GM19438 (cell line): ENCODE measurements around the gene OTOGL.

ENCODE experiments used
- ATAC-seq: cut with Tn5 transposase; IDR thresholded peaks from one replicate; pipeline ENCODE4 v1.9.1; 2021; ENCODE audit warnings: low read depth; ENCODE audit not compliant: unreplicated experiment

Gene OTOGL

DNA sequence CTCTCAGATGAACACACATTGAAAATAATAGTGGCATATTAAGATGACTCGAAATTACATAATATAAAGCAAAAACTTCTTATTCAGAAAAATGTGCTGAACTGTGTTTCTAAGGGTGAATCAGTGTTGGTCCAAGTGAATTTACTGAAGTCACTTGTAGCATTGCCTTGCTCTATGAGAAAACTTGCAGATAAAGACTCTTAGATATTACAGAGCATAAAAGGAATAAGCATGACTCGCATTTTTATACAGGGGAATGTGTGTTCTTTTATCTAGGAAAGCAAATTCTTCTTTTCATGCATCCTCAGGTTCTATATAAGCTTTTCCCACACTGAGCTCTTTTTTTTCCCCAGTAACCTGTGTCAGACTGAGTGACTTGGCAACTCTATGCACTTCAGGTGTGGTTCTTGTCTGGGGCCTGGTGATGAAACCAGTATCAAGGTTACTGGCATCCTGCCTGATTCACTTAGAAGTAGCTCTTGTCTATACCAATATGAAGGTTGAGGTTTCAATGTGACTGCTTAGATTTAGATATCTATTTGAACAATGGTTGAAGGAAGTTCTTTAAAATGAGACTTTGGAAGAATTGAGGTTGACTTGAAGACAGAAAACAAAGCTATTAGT is 76.1 kb downstream of the OTOGL start:
- no peak for ATAC-seq

DNA sequence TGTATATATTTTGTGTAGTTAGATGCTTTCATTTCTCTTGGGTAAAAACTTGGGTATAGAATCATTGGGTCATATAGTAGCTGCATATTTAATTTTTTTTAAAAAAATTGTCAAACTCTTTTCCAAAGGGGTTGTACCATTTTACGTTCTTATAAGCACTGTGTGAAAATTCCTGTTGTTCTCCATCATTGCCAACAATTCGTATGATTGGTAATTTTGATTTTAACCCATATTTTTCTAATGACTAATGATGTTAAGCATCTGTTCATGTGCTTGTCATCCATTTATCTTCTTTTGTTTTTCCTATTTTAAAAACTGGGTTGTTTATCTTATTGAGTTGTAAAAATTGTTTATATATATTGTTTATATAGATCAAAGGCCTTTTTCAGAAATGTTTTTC is 77.4 kb downstream of the OTOGL start:
- no peak for ATAC-seq

DNA sequence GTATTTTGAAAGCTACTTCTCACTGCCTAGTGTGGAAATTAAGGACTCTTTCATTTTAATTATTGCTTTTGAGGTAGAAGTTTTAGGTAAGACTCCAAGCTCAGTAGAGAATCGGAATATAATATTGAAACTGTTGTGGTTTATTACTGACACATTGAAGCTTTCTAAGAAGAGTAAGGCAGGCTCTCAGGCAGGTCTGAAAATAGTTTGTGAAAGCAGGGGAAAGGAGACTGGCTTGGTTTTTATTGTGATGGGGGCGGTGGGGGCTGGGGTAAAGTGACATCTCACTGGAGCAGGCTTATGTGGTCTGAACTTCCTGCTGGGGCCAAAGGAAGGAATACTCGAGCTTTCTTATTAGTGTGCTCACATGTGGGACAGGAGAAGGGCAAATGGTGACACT is 79.5 kb downstream of the OTOGL start:
- ATAC-seq, result peak; percentile 78

DNA sequence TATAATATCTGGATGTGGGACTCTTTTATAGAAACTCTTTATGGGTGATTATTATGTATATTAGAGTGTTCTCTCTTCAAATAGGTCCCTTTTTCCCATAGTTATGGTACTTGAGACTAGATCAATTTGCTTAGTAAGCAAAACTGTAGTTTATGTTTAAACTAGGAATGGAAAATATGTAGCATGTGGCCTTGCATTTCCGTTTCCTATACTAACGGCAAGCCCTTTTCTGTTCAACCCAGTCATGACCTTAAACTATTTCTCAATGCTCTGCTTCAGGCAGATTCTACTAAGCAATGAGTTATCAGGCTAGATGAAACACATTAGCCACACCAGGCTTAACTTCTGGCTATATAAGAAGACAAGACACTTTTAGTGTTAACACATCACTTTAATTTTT is 84.6 kb downstream of the OTOGL start:
- no peak for ATAC-seq

DNA sequence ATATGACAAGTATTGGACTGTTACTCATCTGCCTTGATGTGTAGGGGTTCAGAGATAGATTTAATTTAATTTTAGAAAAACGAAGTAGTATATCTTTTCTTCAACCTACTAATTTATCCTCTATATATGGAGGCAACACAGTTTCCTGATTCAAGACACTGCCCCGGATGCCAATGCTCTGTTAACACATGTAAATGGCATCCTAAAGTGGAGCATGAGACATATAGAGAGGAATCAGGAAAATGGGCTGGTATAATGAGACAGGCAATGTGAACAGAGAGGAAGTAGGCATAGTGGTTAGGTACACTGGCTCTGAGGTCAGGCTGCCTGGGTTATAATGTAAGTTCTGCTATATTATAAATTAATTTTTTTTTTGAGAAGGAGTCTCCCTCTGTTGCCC is 85.6 kb downstream of the OTOGL start:
- no peak for ATAC-seq

DNA sequence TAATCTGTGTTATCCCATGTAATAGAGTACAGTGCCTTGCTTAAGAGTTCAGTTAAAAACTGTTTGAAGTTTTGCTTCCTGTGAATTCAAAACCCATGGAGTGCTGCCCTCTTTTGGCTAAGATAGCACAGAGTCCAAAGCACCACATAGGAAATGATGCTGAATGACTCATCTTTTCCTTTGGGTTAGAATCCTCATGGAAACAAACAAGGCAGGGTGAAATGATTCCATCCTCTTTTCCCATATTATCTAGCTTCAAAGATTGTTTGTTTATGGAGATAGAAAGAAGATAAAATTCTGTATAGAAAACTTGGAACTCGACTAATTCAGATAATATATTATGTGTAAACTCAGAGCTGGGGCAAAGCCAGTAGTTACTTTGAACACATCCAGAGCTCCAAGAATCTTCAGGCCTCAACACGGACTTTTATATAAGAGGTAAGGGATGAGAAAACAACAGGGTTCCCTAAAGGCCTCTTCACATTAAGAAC is 87.4 kb downstream of the OTOGL start:
- peak; percentile 58 for ATAC-seq

DNA sequence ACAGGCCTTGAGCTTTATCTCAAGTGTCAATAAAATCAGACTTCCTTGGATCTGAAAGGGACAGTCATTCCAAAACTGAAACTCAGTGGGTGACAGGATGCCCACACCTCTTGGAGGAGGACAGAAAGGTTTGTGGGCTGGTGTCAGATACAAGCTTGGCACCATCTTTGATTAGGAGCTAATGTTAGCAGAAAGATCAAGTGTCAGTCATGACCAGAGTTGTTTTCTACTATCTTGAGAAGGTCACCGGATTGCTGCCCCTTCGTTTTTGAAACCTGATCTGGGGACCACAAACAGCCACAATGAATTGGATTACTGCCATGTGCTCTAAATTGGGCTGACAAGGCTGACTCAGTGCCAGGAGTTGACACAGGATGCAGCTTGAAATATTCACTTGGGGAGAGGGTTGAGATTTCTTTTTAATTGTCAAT is 88.3 kb downstream of the OTOGL start:
- ATAC-seq, result no peak

DNA sequence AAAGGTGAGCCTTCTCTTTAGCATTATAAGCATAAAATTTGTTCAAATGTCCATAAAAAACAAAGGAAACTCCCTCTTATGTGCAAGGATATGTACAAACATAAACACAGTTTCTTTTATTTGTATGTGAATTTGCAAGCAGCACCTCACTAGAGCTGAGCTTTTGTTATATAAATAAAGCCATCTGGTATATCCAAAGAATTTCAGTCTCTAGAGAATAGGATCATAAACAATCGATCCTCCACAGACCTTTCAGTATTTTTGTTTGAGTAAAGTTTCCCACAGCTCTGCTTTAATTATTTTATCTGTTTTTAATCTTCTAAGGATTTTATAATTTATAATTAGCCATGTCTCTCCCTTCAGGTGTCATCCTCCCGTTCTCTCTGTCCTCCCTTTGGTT is 89.2 kb downstream of the OTOGL start:
- no peak for ATAC-seq

DNA sequence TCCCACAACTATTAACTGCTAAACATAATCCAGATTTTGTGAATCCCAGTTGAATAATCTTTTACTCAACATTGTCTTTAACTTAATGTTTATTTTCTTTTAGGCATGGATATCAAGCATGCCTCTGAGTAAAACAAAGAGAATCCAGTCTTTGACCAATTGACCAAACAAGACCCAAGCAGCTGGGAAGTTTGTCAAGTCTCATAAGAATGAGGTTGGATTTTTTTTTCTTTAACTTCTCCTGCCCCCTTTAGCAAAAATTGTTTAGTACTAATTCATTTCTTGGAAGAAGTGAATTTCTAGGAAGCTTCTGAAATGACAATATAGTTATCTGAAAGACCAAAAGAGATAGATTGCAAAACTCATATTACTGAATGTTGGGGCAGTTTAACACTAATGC is 89.9 kb downstream of the OTOGL start:
- ATAC-seq, result no peak

DNA sequence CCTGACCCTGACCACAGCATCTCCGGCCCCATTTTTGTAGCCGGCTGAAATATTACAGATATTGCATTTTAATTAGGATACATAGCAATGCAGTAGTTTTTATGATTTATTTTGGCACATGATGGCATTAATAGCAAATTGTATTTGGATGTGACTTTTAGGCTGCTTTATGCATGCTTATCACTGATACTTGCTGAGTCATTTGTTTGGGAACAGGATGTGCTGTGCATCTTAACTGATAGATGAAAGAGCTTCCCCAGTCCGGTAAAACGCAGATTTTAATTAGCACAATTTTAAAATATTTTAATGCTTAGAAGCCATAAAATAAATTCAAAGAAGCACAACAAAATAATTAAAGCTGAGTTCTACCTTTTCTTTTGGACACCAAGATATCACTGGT is 90.7 kb downstream of the OTOGL start:
- ATAC-seq, result no peak

DNA sequence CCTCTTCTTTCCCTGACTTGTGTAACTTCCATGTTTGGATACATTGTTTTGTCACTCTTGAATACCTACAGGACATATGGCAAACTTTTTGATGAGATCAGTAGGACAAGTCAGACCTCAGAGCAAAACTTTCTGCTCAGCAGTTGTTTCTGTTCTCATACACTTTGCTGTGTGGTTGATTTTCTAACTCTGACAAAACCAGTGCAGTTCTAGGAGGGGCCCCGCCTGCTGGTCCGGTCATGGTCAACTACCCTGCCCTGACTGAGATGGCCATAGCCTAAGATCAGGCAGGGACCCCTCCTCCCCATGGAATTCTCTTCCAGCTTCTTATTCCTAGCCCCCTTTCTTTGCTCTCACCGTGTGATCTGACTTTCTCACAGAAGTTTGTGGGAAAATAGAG is 92.8 kb downstream of the OTOGL start:
- ATAC-seq, result no peak

DNA sequence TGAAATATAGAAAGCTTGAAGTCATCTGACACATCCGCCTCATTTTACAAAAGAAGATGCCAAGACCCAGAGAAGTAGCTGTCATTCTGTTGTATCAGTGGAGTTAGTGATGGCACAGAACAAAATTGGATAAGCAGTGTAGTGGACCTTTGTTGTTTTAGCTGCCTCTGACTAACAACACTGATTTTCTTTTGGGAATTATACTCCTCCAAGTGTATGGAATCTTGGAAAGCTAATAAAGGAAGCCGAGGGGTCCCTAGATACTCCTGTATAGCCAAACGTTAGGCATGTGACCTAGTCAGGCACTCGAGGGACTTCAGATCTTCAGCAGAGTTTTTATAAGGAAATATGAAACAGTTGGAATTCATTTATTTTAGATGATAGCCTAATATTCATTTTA is 94.5 kb downstream of the OTOGL start:
- ATAC-seq, result no peak

DNA sequence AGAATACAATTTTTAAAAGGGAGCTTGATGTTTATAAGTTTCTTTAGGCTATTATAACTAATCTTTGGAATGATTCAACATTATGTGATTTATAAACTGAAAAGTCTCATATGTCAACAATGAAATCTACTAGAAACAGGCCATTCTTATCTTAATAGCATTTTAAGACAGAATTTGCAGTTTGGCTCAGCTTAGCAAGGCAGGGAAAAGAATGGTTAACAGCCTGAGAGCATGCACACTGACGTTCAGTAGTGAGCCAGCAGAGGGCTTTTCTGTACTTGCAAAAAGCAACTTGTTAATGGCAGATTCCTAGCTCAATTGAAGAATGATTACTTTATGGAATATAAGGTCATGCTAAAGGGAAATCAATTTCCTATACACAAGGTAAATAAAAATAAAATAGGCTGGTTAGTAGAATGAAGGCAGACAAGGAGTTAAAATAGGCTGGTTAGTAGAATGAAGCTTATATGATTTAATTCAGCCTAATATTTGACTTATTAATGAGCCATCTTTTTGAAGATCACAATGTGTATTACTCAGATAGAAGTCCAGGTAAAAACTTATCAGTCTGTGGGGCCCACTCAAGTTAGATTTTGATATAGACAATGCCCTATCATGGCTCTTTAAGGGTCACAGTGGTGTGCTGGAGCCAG is 95.9 kb downstream of the OTOGL start:
- peak; percentile 61 for ATAC-seq

DNA sequence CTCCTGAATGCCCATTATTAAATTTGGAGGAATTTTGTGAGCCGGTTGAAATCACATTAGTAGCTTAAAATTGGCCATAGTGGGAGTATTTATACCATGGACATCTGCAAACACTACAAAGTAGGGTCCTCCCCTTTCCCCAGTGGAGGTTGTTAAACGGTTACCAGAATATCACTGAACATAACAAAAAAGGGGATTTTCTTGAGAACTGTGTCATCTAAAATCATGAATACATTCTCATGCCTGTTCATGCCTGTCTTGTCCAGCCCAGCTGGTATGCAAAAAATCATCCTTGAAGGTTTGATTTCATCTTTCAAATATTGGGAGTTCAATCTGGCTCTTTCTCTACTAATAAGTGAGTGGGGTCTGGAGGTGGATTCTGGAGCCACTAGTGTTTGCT is 96.4 kb downstream of the OTOGL start:
- ATAC-seq, result no peak

DNA sequence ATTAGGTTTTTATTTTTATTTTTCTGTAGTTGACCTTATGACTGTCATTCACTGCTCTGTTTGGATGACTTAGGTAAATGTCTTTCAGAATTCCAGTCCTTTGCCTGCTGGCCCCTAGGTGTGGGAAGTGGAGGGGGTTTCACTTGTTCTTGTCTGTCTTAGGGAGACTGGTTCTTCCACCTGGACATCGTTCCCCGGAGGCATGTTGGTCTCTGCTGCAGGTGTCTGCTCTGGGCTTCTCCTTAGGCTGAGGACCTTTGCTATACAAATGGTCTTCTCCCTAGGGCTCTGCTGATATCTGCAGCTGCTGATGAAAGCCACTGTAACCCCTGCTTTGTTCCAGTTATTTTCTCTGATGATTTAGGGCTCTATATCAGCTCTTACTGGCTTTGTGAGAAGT is 97.1 kb downstream of the OTOGL start:
- no peak for ATAC-seq

DNA sequence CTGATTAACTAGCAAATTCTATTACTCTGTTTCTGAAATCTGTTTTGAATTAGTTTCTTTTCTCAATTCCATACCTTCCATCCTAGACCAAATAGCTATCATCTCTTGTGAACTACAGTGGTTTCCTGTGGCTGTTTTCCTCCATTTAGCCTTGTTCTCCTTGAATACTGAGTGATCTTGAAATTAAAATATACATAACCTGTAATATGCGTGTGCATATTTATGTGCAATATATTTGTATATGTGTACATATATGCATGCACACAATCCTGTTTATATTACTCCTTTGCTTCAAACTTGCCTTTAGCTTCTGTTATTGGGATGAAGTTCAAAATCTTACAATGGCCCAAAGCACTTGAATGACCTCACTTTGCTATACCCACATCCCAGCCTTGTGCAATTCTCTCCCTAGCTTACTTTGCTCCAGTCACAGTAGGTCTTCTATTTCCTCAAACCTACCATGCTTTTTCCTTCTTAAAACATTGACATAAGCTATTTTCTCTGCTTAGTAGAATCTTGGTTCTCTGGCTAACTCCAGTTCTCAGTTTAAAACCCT is 99.5 kb downstream of the OTOGL start:
- ATAC-seq, result no peak

DNA sequence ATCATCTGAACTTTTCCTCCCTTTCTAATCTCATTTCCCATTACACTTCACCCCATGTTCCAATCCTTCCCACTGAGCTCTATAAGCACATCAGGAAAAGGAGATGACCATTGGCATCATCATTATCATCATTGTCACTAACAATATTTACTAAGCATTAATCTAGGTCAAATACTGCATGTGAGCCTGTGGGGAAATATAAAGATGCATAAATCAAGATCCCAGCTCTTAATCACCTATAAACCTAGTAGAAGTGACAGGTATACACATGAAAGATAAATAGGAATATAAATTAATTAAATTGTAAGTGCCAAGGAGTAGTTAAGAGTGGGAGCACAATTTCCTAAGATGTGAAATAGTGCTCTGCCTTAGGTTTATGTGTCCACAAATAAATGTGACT is 100.6 kb downstream of the OTOGL start:
- no peak for ATAC-seq

DNA sequence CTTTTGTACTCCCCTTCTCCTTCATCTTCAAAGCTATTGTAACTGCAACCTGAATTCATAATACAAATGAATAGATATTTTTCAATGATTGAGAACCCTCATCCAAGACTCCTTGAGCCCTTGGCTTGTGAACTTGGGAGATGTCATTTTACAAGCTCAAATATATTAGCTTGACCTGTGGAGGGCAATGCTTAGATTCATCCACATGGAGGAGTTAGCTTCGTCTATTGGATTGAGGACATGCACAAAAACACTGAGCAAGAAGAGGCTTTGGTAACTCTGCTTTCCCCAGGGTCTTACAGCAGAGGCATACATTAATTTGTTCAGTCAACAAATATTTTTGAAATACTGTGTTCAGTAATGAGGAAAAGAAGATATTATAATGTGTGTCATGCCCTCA is 101.1 kb downstream of the OTOGL start:
- ATAC-seq, result no peak

DNA sequence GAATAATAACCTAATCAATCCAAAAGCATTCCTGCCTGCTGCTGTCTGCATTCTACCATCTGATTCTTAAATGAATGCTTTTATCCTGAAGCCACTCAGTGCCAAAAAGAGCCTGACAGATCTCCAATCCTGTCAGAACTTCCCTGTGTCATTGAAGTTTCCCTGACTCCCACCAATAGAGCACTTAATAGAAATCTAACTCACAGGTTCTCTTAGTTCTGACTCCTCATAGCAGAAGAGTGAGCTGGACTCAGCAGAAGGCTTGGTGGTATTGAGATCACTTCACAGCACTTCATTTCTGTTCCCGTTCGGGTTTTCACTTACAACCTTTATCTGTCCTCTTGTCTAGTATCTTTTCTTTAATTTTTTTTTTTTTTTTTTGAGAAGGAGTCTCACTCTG is 102.6 kb downstream of the OTOGL start:
- ATAC-seq, result no peak

DNA sequence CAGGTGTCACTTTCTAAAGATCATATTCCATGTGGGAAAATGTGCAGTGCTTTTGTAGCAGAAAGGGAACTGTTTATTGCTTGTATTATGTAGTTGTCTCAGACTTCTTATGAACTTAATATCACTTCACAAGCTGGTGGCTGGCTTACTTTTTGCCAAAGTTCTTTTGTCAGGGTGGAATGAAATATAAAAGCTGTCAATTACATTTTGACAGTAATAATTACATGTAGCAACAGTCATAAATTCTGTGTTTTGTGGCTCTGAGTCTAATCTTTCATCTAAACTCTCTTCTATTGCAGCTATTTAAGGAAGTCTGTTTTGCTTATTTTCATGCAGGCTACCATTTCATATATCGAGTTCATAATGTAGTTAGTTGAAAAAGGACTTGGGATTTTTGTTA is 106.6 kb downstream of the OTOGL start:
- no peak for ATAC-seq

DNA sequence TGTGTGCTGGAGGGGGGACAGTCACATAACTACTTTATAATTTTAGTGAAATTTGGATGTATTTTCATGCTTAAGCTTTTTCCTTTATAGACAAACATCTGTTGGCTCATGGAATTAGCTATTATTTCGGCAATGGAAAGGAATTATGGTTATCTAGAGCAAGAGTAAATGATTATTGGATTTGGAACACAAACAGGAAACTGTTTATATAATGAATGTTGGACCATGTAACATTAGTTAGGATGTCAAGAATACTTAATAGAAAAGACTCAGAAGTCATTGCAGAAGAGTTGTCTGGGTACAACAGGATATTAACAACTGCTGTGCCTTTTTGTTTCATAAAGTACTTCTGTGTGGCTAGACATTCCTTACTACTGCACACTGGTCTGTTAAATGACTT is 108.7 kb downstream of the OTOGL start:
- no peak for ATAC-seq

DNA sequence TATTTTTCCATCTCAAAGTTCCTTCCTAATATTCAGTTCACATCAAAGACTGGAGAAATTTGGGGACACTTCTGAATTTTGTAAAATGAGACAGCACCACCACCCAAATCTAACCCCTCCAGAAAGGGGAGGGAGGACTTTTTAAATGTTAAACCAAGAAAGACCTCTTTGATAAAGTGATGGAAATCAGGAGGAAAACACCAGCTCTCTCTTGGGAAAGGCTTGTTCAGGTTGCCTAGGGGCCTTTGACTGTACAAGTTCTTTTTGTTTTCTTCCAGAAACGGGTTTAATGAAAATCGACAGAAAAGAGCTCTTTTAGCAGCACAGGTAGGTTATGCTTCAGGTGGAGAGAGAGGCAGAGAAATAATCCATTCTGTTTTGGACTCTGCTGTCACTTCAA is 112.3 kb downstream of the OTOGL start:
- no peak for ATAC-seq
